CD4-positive, alpha-beta T cell treated with Interleukin-15 for 1 hour (primary cell): Measurements from ENCODE around the gene GOLM1.
"Not testable (repeated sequence)": the region's sequence is repeated elsewhere in the genome, so short reads cannot be mapped to it uniquely, and the experiment has no call there.

Experiments
- DNase-seq: peaks from one replicate; pipeline ENCODE4 v3.0.0-alpha.2; 2020

Gene GOLM1

GRCh38 chr9:86079865-86080469 lies 19.4 kb downstream of the GOLM1 start:
- no peak for DNase-seq

- no peak for DNase-seq
Measured at GRCh38 chr9:86079421-86079831, 19.9 kb downstream of the GOLM1 start.

GRCh38 chr9:86078731-86079130 lies 20.6 kb downstream of the GOLM1 start:
- no peak for DNase-seq

DNA sequence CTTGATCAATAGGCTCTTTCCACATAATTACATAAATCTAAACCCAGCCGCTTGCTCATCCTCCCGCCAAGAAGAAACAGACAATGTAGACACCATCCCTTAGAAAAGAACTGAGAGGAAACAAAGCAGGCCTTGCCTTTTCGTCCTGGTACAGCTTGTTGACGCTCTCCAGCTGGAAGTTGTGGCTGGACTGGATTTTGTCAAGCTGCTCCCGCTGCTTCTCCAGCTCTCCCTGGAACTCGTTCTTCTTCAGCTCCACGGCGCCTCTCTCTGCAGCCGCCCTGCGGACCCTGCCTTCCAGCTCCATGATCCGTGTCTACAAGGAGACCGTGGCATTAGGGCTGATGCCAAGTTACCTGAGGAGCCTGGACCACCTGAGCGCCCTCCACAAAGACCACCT lies 22.1 kb downstream of the GOLM1 start:
- no peak for DNase-seq

GRCh38 chr9:86075132-86076109 lies 23.9 kb downstream of the GOLM1 start:
- DNase-seq = no peak

- DNase-seq = no peak
Measured at GRCh38 chr9:86073839-86074238, 25.5 kb downstream of the GOLM1 start.

DNA sequence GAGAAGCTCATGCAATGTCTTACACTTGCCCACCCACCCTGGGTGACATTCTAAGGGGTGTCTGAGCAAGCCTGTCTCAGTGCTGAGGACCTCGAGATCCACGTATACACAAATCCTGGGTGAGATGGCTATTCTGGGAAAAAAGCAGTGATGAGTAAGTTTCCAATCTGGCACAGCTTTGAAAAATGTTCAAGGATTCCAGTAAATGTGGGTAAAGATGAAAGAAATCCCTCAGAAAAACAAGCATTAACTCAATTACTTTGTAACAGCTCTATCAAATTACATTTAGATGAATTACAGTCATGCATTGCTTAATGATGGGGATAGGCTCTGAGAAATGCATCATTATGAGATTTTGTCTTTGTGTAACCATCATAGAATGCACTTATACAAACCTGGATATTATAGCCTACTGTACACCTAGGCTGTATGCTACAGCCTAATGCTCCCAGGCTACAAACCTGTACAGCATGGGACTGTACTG lies 26.9 kb downstream of the GOLM1 start:
- DNase-seq = no peak

DNA sequence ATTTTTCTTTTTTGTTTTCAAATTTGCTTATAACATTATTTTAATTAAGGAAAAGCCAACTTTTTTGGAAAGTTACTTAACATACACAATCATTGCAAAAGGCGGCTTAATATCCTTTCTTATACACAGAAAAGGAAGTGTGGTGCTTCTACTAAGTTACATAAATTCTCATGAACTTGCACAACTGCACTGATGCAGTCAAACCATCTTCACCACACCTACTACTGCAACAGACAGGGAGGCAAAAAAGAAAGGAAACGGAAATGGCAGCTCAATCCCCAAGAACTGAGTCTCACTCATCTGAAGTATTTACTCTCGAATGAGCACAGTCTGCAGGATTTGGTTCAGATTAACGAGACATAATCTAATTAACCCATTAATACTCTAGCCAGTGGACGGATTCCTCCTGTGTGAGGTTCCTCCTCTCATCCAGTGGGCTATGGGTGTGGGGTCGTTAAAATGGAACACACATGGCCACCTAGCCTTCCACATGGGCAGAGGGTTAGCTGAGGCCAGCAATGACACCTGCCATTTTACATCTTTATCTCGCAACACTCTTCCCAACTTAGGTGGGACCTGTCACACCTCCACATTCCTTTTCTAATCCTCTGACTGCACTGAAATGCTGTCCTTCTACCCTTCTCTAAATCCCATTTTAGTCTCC lies 30.0 kb downstream of the GOLM1 start:
- DNase-seq = no peak

DNA sequence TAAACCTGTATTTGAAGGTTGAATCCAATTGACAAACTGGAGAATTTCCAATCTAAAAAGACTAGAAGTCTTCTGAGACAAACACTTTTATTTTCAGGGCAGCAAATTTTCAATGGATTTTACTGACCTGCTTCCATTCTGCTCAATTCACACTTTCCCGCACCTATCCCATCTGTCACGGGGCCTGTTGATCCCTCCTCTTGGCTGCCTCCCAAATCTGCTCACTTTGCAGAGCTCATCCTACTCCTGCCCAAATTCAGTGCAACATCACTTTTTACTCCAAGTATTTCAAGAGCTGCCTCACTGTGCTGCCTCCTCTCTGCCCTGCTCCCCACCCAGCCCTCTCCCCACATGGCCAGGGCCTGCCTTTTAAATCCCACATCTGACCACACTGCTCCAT lies 35.1 kb downstream of the GOLM1 start:
- DNase-seq = no peak

DNA sequence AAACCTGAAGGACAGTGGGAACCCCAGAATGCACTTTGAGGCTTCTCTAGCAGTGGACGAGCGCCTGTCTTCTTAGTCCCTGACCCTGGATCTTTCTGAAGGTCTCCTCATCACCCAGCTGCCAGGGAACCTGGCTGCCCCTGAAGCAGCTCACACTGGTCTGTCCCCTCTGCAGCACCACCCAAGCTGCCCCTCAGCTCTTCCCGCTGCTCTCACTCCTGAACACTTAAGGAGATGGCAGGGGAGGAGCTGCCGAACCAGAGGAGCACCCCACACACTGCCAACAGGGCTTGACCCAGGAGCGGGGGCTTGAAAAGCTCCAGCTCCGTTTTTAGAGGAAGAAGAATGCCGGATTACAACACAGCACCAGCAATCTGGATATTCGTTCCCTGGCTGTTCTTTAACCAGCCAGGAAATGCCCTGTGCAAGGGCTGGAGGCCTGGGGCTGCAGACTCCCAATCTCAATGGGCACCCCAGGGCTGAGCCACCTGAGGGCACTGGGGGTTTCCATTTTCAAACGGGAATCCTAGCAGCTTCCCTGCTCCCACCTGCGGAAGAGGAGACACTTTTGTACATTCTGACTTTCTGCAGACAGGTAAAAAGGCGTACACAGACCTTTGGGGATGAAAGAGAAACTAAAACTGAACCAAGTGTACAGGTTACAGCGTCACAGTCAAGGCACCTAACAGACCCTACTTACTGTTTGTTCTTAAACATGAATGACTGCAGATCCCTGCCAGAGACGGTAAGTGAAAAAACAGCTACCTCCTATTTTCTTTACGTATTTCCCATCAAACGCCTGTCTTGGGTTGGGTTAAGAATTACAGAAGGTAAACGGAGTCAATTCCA lies 36.3 kb downstream of the GOLM1 start:
- no peak for DNase-seq

GRCh38 chr9:86061972-86062739 lies 37.2 kb downstream of the GOLM1 start:
- no peak for DNase-seq

DNA sequence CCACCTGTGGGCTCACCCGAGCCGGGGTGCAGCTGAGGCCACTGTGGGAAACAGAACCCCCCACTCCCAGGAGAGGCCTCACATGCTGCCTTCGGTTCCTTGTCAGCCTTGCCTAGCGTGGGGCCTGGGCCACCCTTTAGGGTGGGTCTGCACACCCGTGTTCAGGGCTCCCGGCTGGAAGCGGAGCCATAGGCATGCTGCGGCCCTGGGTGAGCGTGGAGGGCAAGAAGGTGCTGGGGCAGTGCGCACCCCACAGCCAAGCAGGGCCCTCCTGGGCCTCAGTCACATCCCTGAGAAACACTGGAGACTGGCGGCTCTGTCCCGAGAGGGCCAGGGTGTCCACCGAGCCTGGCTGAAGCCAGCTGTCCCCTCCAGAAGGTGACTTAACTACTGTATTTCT lies 41.9 kb downstream of the GOLM1 start:
- DNase-seq = no peak

DNA sequence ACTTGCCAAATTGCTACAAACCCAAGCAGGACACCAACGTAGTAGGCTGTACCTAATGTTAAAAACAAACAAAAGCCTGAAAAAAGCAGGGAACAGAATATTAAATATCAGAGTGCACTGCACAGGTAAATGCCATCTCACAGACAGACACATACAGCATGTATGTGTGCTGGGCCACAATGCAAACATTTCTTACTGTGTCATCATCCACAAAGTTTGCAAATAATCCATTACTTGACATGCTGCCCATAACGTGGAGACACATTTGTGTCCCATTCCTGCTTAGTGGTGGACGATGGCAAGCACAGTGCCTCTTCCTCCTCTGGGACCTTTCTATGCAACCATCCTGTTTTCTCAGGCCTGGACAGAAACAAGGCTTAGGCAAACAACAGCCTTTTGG lies 44.7 kb downstream of the GOLM1 start:
- no peak for DNase-seq

- no peak for DNase-seq
Measured at GRCh38 chr9:86052556-86053468, 46.5 kb downstream of the GOLM1 start.

- not testable (repeated sequence) for DNase-seq
Measured at GRCh38 chr9:86048018-86048742, 51.2 kb downstream of the GOLM1 start.

- DNase-seq = no peak
Measured at GRCh38 chr9:86047361-86047760, 52.0 kb downstream of the GOLM1 start.

GRCh38 chr9:86046930-86047341 lies 52.4 kb downstream of the GOLM1 start:
- DNase-seq = no peak

DNA sequence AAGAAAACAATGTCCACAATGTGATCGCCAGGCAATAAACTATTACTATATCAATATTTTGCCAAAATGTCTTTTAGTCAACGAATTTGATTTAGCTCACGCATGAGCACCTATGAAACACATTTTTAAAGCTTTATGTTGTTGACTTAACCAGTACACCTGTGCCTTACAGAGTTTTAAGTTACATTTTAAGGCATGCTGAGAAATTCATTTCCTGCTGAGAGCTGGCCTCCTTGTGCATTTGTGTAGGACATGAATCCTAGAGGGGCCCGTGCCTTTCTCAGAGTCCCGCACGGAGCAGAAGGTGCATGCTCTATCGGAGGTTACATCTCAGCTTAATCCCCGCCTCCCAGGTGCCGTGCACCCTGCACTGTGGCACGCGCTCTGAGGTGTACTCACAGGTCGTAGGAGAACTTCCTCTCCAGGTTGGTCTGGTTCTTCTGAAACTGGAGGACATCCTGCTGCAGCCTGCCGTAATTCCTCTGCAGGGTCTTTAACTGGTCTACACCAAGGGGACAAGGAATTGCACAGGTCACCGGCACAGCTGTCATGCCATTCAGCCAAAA lies 53.2 kb downstream of the GOLM1 start:
- DNase-seq = no peak

DNA sequence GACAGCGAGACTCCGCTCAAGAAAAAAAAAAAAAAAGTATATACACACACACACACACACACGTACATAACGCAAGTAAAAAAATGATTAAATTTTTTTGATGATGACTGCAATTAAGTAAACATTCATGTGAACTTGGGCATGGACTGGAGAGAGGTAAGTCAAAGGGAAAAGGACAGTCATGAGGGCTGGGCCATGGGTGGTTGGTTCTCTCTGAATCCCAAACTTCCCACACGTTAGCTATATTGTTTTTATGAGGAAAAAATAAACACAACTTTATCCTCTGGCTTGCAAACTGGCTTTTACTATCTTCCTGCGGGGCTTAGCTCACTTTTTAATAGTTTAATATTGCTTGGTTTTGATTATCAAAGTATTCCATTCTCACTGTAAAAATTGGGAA lies 53.7 kb downstream of the GOLM1 start:
- DNase-seq = no peak

DNA sequence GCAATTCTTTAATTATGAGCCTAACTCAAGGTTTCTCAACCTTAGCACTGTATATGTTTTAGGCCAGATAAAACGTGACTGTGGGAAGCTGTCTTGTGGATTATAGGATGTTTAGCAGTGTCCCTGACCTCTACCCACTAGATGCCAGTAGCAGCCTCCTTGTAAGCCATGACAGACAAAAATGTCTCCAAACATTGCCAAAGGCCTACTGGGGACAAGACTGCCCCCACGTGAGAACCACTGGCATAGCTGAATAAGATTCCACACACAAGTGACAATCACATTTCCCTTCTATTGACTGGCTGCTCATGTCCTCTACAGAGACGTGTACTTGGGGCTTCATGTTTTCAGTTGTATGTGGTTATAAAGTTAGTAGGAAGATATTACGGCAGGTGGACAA lies 55.4 kb downstream of the GOLM1 start:
- DNase-seq = no peak
